SU-DHL-6 (cell line): ENCODE results near the gene HMCN2.

Experiments used
- H2AFZ ChIP-seq: fragments of 200-600 bp; sonication (generic); 2 replicates; pipeline ENCODE4 v1.6.1; 2014; ENCODE audit warnings: low read depth, mild to moderate bottlenecking, moderate library complexity, mixed read lengths, antibody characterized with exemption, low read length; ENCODE audit not compliant: severe bottlenecking
- H3F3A ChIP-seq: fragments of 200-600 bp; shearing (Covaris generic); 2 replicates; pipeline ENCODE4 v1.6.0; 2016; ENCODE audit warnings: antibody characterized with exemption, mild to moderate bottlenecking; ENCODE audit not compliant: insufficient read depth
- H3K27ac ChIP-seq: fragments of 200-600 bp; sonication (generic); 2 replicates; pipeline ENCODE4 v1.5.1; 2016; ENCODE audit warnings: low read depth, mild to moderate bottlenecking, low read length, moderate library complexity, mixed read lengths
- H3K27me3 ChIP-seq: fragments of 200-600 bp; sonication (generic), shearing (Covaris generic); 2 replicates; pipeline ENCODE4 v1.6.0; 2014; ENCODE audit warnings: mild to moderate bottlenecking, low read length
- H3K36me3 ChIP-seq: fragments of 200-600 bp; sonication (generic); 2 replicates; pipeline ENCODE4 v1.6.1; 2014; ENCODE audit warnings: mild to moderate bottlenecking, low read length, mixed read lengths
- H3K4me2 ChIP-seq: fragments of 300-600, 200-600 bp; shearing (Covaris generic), sonication (generic); 2 replicates; pipeline ENCODE4 v1.6.0; 2014; ENCODE audit warnings: low read length, low read depth, mild to moderate bottlenecking; ENCODE audit not compliant: poor library complexity, severe bottlenecking
- H3K4me3 ChIP-seq: fragments of 200-600 bp; sonication (generic); 2 replicates; pipeline ENCODE4 v1.5.1; 2014; ENCODE audit warnings: antibody characterized with exemption, low read length, mild to moderate bottlenecking, mixed read lengths; ENCODE audit not compliant: insufficient read depth, poor library complexity, severe bottlenecking
- H3K79me2 ChIP-seq: fragments of 200-600 bp; sonication (generic); 2 replicates; pipeline ENCODE4 v1.6.1; 2014; ENCODE audit warnings: mild to moderate bottlenecking, low read length, moderate library complexity; ENCODE audit not compliant: insufficient read depth
- H3K9ac ChIP-seq: fragments of 200-600 bp; sonication (generic); 2 replicates; pipeline ENCODE4 v1.7.0; 2014; ENCODE audit warnings: mild to moderate bottlenecking, low read length
- H3K9me2 ChIP-seq: fragments of 200-600 bp; sonication (generic); replicated peaks from 2 replicates; pipeline ENCODE4 v1.6.1; 2014; ENCODE audit warnings: low read length; ENCODE audit not compliant: insufficient read depth
- H3K9me3 ChIP-seq: fragments of 200-600 bp; sonication (generic); 2 replicates; pipeline ENCODE4 v1.6.1; 2014; ENCODE audit warnings: low read length, mixed read lengths; ENCODE audit not compliant: insufficient read depth
- H4K20me1 ChIP-seq: fragments of 200-600 bp; sonication (generic); 2 replicates; pipeline ENCODE4 v1.6.1; 2014; ENCODE audit warnings: low read depth, mild to moderate bottlenecking, antibody characterized with exemption, low read length, moderate library complexity, mixed read lengths
- EZH2phosphoT487 ChIP-seq: fragments of 200-600 bp; sonication (generic), shearing (Covaris generic); conservative IDR thresholded peaks from 2 replicates; pipeline ENCODE4 v1.6.1; 2018; ENCODE audit warnings: mild to moderate bottlenecking, antibody characterized with exemption, low read length, moderate library complexity, mixed read lengths
- TF ChIP-seq, protein P1 (sequence below): fragments of 200-600 bp; sonication (generic); IDR thresholded peaks from one replicate; pipeline ENCODE4 v1.5.1; 2017; ENCODE audit warnings: antibody characterized with exemption, mild to moderate bottlenecking, low read length, moderate library complexity; ENCODE audit not compliant: insufficient read depth, poor library complexity, severe bottlenecking

Gene HMCN2

DNA sequence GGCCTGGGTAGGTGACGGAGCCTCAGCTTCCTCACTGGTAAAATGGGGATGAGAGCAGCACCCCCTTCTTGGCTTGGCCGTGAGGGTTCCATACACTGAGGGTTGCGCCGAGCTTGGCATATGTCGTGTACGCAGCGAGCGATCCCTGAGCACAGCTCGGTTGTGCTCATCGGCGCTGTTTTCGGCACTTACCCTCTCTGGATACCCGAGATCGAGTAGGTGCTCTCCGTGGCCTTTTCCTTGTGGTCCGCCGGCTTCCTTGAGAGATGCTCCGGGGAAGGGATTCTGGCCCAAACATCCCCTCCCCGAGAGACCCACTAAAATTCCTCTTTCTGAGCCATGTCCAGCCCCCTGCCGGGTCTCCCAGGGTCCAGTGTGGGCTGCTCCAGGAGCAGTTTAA lies 40.0 kb upstream of the HMCN2 start:
- H3K36me3 ChIP-seq, result no peaks in the 10 kb centered on the region
- H3K9me2 ChIP-seq, result no peaks in the 10 kb centered on the region
- no peaks in the 10 kb centered on the region for H3K79me2 ChIP-seq
- no peaks in the 10 kb centered on the region for H3K9me3 ChIP-seq
- H3F3A ChIP-seq, result no peaks in the 10 kb centered on the region
- no peak overlapping the region for H3K9ac ChIP-seq
- TF ChIP-seq EZH2phosphoT487, result no peak
- TF ChIP-seq, protein P1, sequence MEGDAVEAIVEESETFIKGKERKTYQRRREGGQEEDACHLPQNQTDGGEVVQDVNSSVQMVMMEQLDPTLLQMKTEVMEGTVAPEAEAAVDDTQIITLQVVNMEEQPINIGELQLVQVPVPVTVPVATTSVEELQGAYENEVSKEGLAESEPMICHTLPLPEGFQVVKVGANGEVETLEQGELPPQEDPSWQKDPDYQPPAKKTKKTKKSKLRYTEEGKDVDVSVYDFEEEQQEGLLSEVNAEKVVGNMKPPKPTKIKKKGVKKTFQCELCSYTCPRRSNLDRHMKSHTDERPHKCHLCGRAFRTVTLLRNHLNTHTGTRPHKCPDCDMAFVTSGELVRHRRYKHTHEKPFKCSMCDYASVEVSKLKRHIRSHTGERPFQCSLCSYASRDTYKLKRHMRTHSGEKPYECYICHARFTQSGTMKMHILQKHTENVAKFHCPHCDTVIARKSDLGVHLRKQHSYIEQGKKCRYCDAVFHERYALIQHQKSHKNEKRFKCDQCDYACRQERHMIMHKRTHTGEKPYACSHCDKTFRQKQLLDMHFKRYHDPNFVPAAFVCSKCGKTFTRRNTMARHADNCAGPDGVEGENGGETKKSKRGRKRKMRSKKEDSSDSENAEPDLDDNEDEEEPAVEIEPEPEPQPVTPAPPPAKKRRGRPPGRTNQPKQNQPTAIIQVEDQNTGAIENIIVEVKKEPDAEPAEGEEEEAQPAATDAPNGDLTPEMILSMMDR, result no peak
- no peak overlapping the region for H3K4me3 ChIP-seq
- H3K4me2 ChIP-seq, result no peak overlapping the region
- H2AFZ ChIP-seq, result no peak overlapping the region
- no peak overlapping the region for H3K27ac ChIP-seq
- H4K20me1 ChIP-seq, result no peaks in the 10 kb centered on the region
- H3K27me3 ChIP-seq, result no peaks in the 10 kb centered on the region

DNA sequence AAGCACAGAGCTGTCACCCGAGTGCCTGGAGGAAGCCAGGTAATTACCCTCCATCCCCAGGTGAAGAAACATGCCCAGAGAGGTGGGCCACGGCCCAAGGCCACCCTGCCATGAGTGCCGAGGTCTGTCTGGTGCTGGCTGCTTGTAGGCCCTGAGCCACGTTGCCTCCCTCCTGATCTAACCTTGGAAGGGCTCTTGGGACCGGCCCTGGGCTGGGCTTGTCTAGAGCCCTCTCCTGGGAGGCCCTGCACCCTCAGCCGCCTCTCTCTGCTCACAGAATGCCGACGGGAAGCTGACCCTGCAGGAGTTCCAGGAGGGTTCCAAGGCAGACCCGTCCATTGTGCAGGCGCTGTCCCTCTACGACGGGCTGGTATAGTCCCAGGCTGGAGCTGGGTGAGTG lies 39.4 kb upstream of the HMCN2 start:
- Histone ChIP-seq H4K20me1 (no peaks in the 10 kb centered on the region), H3K36me3 (no peaks in the 10 kb centered on the region), H3K9me2 (no peaks in the 10 kb centered on the region), H3K27me3 (no peaks in the 10 kb centered on the region), H3K27ac (no peak overlapping the region), H3F3A (no peaks in the 10 kb centered on the region), H2AFZ (no peak overlapping the region), H3K4me3 (no peak overlapping the region), H3K79me2 (no peaks in the 10 kb centered on the region), H3K9ac (no peak overlapping the region), H3K9me3 (no peaks in the 10 kb centered on the region), H3K4me2 (no peak overlapping the region)
- TF ChIP-seq EZH2phosphoT487, result no peak
- TF ChIP-seq, protein P1, result no peak

DNA sequence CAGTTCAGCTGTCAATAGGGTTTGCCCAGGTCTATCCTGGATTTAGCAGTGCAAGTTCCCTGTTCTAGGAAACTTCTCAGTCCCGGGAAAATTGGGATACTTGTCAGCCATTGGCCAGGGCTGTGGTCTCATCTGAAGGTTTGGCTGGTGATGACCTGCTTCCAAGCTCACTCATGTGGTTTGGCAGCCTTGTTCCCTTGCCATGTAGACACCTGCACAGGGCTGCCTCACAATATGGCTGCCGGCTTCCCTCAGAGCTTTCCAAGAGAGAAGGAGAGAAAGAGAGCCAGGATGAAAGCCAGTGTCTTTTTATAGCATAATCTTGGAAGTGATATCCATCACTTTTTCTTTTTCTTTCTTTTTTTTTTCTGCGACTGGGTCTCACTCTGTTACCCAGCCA lies 37.7 kb upstream of the HMCN2 start:
- Histone ChIP-seq H3K27ac (no peak overlapping the region), H3K36me3 (no peaks in the 10 kb centered on the region), H3F3A (no peaks in the 10 kb centered on the region), H3K4me2 (no peak overlapping the region), H3K9me2 (no peaks in the 10 kb centered on the region), H3K4me3 (no peak overlapping the region), H3K9me3 (no peaks in the 10 kb centered on the region), H2AFZ (no peak overlapping the region), H4K20me1 (no peaks in the 10 kb centered on the region), H3K9ac (no peak overlapping the region), H3K27me3 (no peaks in the 10 kb centered on the region), H3K79me2 (no peaks in the 10 kb centered on the region)
- TF ChIP-seq EZH2phosphoT487, result no peak

DNA sequence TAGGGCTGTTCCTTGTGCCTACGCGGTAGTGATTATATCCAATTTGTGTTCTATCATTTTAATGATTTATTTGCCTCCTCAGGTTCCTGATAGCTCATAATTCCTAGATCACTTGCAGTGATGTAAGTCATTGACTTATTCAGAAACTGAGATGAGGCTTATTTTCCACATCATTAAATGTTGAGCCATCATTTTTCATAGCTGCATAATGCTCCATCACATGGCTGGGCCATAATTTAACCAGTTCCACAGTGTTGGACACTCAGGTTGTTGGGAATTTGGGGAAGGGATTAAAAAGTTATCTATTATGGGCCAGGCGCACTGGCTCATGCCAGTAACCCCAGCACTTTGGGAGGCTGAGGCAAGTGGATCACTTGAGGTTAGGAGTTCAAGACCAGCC lies 35.8 kb upstream of the HMCN2 start:
- Histone ChIP-seq H3K27me3 (no peaks in the 10 kb centered on the region), H3K9me3 (no peaks in the 10 kb centered on the region), H3K9me2 (no peaks in the 10 kb centered on the region), H4K20me1 (no peaks in the 10 kb centered on the region), H3K36me3 (no peaks in the 10 kb centered on the region), H3K4me3 (no peak overlapping the region), H3F3A (no peaks in the 10 kb centered on the region), H3K4me2 (no peak overlapping the region), H3K79me2 (no peaks in the 10 kb centered on the region), H2AFZ (no peak overlapping the region), H3K9ac (no peak overlapping the region), H3K27ac (no peak overlapping the region)
- TF ChIP-seq EZH2phosphoT487, result no peak
- TF ChIP-seq, protein P1, result no peak
